Neutrophil (primary cell): ENCODE data around the gene APPBP2.

Experiments used
- H3K27ac ChIP-seq: fragments of 200-600 bp; sonication (generic); 2 replicates; pipeline ENCODE4 v1.5.1; 2016; ENCODE audit warnings: mild to moderate bottlenecking, moderate library complexity
- H3K27me3 ChIP-seq: fragments of 200-600 bp; sonication (generic); 2 replicates; pipeline ENCODE4 v1.6.0; 2016; ENCODE audit warnings: mild to moderate bottlenecking
- H3K36me3 ChIP-seq: fragments of 200-600 bp; sonication (generic); 2 replicates; pipeline ENCODE4 v1.5.1; 2017
- H3K4me1 ChIP-seq, 2 experiments: fragments of 200-600 bp in 1 of 2; sonication (generic) in 1 of 2; 1 replicate in 1 of 2; 2 replicates in 1 of 2; pipeline versions ENCODE4 v1.5.1 to v1.6.1; 2013 to 2016; ENCODE audit warnings: low read depth in 1 of 2, low read length in 1 of 2, mild to moderate bottlenecking in 1 of 2, moderate library complexity in 1 of 2; ENCODE audit not compliant: control insufficient read depth in 1 of 2, insufficient read depth in 1 of 2
- H3K4me3 ChIP-seq, 2 experiments: fragments of 200-600 bp in 1 of 2; sonication (generic) in 1 of 2; 1 replicate in 1 of 2; 2 replicates in 1 of 2; pipeline ENCODE4 v1.5.1; 2013 to 2016; ENCODE audit warnings: low read depth in 1 of 2, low read length in 1 of 2, mild to moderate bottlenecking in 1 of 2, moderate library complexity in 1 of 2
- H3K9me3 ChIP-seq: fragments of 200-600 bp; sonication (generic); 2 replicates; pipeline ENCODE4 v1.5.1; 2016
- CTCF ChIP-seq: fragments of 200-600 bp; sonication (generic); IDR thresholded peaks from 2 replicates; pipeline ENCODE4 v1.5.1; 2016; ENCODE audit warnings: antibody characterized with exemption

APPBP2 gene

GRCh38 chr17:60468371-60468770 lies 57.7 kb downstream of the APPBP2 start:
- H3K27ac ChIP-seq = no peak overlapping the region
- H3K4me1 ChIP-seq = no peaks in the 10 kb centered on the region
- no peak for TF ChIP-seq CTCF
- H3K36me3 ChIP-seq = peaks cover 37% of the 10 kb centered on the region
- H3K27me3 ChIP-seq = no peaks in the 10 kb centered on the region
- no peaks in the 10 kb centered on the region for H3K9me3 ChIP-seq
- H3K4me3 ChIP-seq = no peak overlapping the region

GRCh38 chr17:60464343-60464742 lies 61.7 kb downstream of the APPBP2 start:
- H3K36me3 ChIP-seq = peaks cover 76% of the 10 kb centered on the region
- no peak overlapping the region for H3K4me3 ChIP-seq
- H3K27ac ChIP-seq = no peak overlapping the region
- TF ChIP-seq CTCF = no peak
- H3K27me3 ChIP-seq = no peaks in the 10 kb centered on the region
- H3K9me3 ChIP-seq = no peaks in the 10 kb centered on the region
- H3K4me1 ChIP-seq = no peaks in the 10 kb centered on the region

- TF ChIP-seq CTCF = no peak
- H3K4me1 ChIP-seq = no peaks in the 10 kb centered on the region
- no peaks in the 10 kb centered on the region for H3K9me3 ChIP-seq
- H3K36me3 ChIP-seq = peaks cover 80% of the 10 kb centered on the region
- H3K27ac ChIP-seq = no peak overlapping the region
- no peaks in the 10 kb centered on the region for H3K27me3 ChIP-seq
- H3K4me3 ChIP-seq = no peak overlapping the region
Measured at GRCh38 chr17:60463157-60463835, 62.7 kb downstream of the APPBP2 start.

- no peaks in the 10 kb centered on the region for H3K9me3 ChIP-seq
- H3K4me1 ChIP-seq = no peaks in the 10 kb centered on the region
- H3K36me3 ChIP-seq = peaks cover 95% of the 10 kb centered on the region
- no peaks in the 10 kb centered on the region for H3K27me3 ChIP-seq
- no peak overlapping the region for H3K27ac ChIP-seq
- TF ChIP-seq CTCF = no peak
- H3K4me3 ChIP-seq = no peak overlapping the region
Measured at GRCh38 chr17:60461584-60461983, 64.5 kb downstream of the APPBP2 start.

GRCh38 chr17:60457148-60457547 lies 68.9 kb downstream of the APPBP2 start:
- Histone ChIP-seq H3K27me3 (no peaks in the 10 kb centered on the region), H3K4me3 (no peak overlapping the region), H3K36me3 (peaks cover 86% of the 10 kb centered on the region), H3K27ac (no peak overlapping the region), H3K9me3 (no peaks in the 10 kb centered on the region), H3K4me1 (no peaks in the 10 kb centered on the region)
- TF ChIP-seq CTCF = no peak
